HepG2 (cell line): ENCODE results near the gene ACTL8. TPM values are rescaled to one million over a fixed set of nuclear protein-coding genes. Genes with fewer than 3 reads are reported as not detected.

ENCODE experiments used
- KLF13 ChIP-seq: sonication (generic); formaldehyde crosslinking; IDR thresholded peaks from 2 replicates; pipeline ENCODE4 v1.4.0; 2020; ENCODE audit warnings: mild to moderate bottlenecking, missing genetic modification reagents
- STAG1 ChIP-seq: sonication (generic); formaldehyde crosslinking; IDR thresholded peaks from 2 replicates; pipeline ENCODE4 v1.4.0; 2020; ENCODE audit warnings: missing genetic modification reagents
- XRCC5 ChIP-seq: fragments of 200-400 bp; formaldehyde crosslinking; optimal IDR thresholded peaks from 2 replicates; pipeline ENCODE3; 2017; ENCODE audit warnings: mild to moderate bottlenecking, low read length
- ZNF12 ChIP-seq: sonication (generic); formaldehyde crosslinking; IDR thresholded peaks from 2 replicates; pipeline ENCODE4 v1.5.0; 2020; ENCODE audit warnings: missing genetic modification reagents
- ZNF235 ChIP-seq: sonication (generic); formaldehyde crosslinking; IDR thresholded peaks from 2 replicates; pipeline ENCODE4 v1.8.1; 2023; ENCODE audit warnings: mild to moderate bottlenecking, missing genetic modification reagents, borderline replicate concordance
- ZNF281 ChIP-seq: sonication (generic); formaldehyde crosslinking; IDR thresholded peaks from 2 replicates; pipeline ENCODE4 v1.4.0; 2020; ENCODE audit warnings: missing genetic modification reagents, borderline replicate concordance
- polyA plus RNA-seq, 8 experiments: library from polyadenylated mRNA; depleted of rRNA in 3 of 8; stranded (reverse) in 7 of 8; unstranded in 1 of 8; fragments of >200 nt; fragmentation: Illumina TruSeq in 4 of 8; extraction: Trizol in 4 of 8; gene quantifications; 2 replicates each; pipeline versions ENCODE4 v1.2.1 to v1.2.3, GENCODE V29; 2011 to 2016; ENCODE audit warnings: low read depth in 4 of 8, missing spikeins in 1 of 8, mixed read lengths in 1 of 8; ENCODE audit not compliant: insufficient read depth in 1 of 8
- total RNA-seq, 5 experiments: library from RNA; depleted of rRNA; stranded (reverse); fragments of >200 nt; fragmentation: Illumina TruSeq; extraction: Trizol; gene quantifications; 2 replicates each; pipeline ENCODE4 v1.2.3, GENCODE V29; 2016; ENCODE audit warnings: low read depth in 1 of 5
- TF ChIP-seq, protein P1 (sequence below): sonication (generic); formaldehyde crosslinking; IDR thresholded peaks from 2 replicates; pipeline ENCODE4 v1.5.0; 2020; ENCODE audit warnings: mild to moderate bottlenecking, missing genetic modification reagents, moderate library complexity

ACTL8 gene
- total and polyA plus RNA-seq, 2 of the 13 experiments (the other 11 are each of a cell fraction or from before 2014, with no cell fraction given) = 0.09 to 0.64 TPM

DNA sequence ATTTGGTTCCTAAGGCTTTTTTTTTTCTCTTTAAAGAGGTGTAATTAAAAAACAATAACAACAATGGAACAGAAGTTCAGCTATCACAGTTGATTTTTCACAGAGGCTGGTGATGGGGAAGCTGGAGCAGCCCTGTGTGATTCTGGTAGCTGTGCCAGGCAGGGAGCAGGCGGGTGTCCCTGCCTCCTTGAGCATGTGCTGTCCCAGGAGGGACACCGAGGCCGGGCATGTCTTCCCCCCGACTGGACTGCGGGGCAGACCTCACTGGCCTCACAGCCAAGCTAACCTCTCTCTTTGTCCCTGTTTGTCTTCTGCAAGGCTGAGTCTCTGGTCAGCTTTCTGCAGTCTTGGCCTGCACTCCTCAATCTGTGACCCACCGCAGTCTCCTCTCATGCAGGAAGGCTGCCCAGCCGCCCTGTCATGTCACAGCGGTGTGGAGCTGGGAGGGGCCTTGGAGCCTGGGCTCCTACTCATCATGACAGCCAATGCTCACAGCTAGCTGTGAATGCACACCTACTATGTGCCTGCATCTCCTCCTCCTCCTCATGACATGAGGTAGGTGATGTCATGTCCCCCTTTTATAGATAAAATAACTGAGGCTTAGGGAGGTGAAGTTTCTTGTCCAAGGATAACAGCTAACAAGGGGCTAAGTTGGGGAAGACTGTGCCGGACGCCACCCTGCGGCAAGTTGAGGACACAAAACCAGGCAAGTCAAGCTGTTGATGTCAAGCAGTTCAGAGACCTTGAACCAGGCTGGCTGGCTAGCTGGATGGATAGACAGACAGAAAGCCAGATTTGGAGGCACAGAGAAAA, 10.3 kb upstream of the ACTL8 start (continued):
- TF ChIP-seq ZNF281 (CRISPR knock-in tag) (no peak), ZNF235 (CRISPR knock-in tag) (no peak), XRCC5 (peak; percentile 32), STAG1 (CRISPR knock-in tag) (peak; percentile 28; the same call in 1 of the 2 replicates), KLF13 (CRISPR knock-in tag) (no peak), ZNF12 (CRISPR knock-in tag) (no peak)
- TF ChIP-seq, protein P1, sequence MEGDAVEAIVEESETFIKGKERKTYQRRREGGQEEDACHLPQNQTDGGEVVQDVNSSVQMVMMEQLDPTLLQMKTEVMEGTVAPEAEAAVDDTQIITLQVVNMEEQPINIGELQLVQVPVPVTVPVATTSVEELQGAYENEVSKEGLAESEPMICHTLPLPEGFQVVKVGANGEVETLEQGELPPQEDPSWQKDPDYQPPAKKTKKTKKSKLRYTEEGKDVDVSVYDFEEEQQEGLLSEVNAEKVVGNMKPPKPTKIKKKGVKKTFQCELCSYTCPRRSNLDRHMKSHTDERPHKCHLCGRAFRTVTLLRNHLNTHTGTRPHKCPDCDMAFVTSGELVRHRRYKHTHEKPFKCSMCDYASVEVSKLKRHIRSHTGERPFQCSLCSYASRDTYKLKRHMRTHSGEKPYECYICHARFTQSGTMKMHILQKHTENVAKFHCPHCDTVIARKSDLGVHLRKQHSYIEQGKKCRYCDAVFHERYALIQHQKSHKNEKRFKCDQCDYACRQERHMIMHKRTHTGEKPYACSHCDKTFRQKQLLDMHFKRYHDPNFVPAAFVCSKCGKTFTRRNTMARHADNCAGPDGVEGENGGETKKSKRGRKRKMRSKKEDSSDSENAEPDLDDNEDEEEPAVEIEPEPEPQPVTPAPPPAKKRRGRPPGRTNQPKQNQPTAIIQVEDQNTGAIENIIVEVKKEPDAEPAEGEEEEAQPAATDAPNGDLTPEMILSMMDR (CRISPR knock-in tag) = peak; percentile 63
- TF ChIP-seq, all 625 proteins: peak for 5
